NB4 (cell line): Measurements from ENCODE around the gene FAM50B.

Experiments
- CTCF ChIP-seq: IDR thresholded peaks from one replicate; pipeline ENCODE4 v1.5.1; 2012; ENCODE audit warnings: low read depth, low read length
- MAX ChIP-seq: IDR thresholded peaks from 2 replicates; pipeline ENCODE4 v1.6.1; 2011; ENCODE audit warnings: low read depth, low read length
- MYC ChIP-seq: IDR thresholded peaks from 2 replicates; pipeline ENCODE4 v1.6.1; 2011; ENCODE audit warnings: low read depth, low read length
- POLR2A ChIP-seq: IDR thresholded peaks from 2 replicates; pipeline ENCODE4 v1.6.1; 2011; ENCODE audit warnings: mild to moderate bottlenecking; ENCODE audit not compliant: insufficient read length; ENCODE audit errors: extremely low read depth

DNA sequence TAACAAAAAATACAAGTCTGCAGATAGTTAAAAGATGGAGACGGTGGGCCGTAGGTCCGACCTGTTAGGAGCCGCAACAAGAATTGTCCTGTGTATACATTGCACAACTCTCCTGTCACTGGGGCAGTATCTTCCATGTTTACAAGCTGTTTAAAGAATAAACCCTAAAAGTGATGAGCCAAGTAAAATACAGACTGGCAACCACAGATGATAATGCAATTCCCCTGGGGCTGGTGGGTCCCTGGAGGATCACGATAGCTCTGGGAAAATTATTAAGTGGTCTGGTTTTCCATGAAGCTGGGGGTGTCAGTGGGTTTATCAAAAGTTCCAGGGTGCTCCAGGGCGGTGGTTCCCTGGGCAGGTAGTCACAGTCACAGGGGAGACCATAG is 8.1 kb upstream of the FAM50B start:
- TF ChIP-seq CTCF (no peak), POLR2A (no peak), MAX (no peak), MYC (no peak)
